Endodermal cell (in vitro differentiated cells): Measurements from ENCODE around the gene RAB11FIP5. TPM values are rescaled to one million over a fixed set of nuclear protein-coding genes. Genes with fewer than 3 reads are reported as not detected.

Experiments
- DNase-seq: peaks from one replicate; pipeline ENCODE4 v3.0.0-alpha.2; 2017
- H3K27ac ChIP-seq: 2 replicates; pipeline ENCODE4 v1.5.1; 2013; ENCODE audit warnings: mild to moderate bottlenecking, low read depth, low read length, moderate library complexity
- H3K27me3 ChIP-seq: 2 replicates; pipeline ENCODE4 v1.6.1; 2013; ENCODE audit warnings: mild to moderate bottlenecking, low read length, moderate library complexity; ENCODE audit not compliant: insufficient read depth, control insufficient read depth, poor library complexity, severe bottlenecking
- H3K36me3 ChIP-seq: 2 replicates; pipeline ENCODE4 v1.7.0; 2013; ENCODE audit warnings: mild to moderate bottlenecking, low read length, moderate library complexity; ENCODE audit not compliant: control insufficient read depth, insufficient read depth
- H3K4me1 ChIP-seq: one replicate; pipeline ENCODE4 v1.7.0; 2013; ENCODE audit warnings: low read length; ENCODE audit not compliant: control insufficient read depth, insufficient read depth
- H3K4me3 ChIP-seq: 2 replicates; pipeline ENCODE4 v1.5.1; 2013; ENCODE audit warnings: mild to moderate bottlenecking, low read length, moderate library complexity
- H3K9ac ChIP-seq: 2 replicates; pipeline ENCODE4 v1.6.1; 2013; ENCODE audit warnings: mild to moderate bottlenecking, low read length, moderate library complexity; ENCODE audit not compliant: poor library complexity, severe bottlenecking; ENCODE audit errors: extremely low read depth
- H3K9me3 ChIP-seq: 2 replicates; pipeline ENCODE4 v1.6.1; 2013; ENCODE audit warnings: mild to moderate bottlenecking, low read length, moderate library complexity; ENCODE audit not compliant: control insufficient read depth
- H3K27ac Mint-ChIP-seq: 2 replicates; pipeline ENCODE4 v1.8.0; 2020; ENCODE audit warnings: mixed read lengths
- H3K27me3 Mint-ChIP-seq: 2 replicates; pipeline ENCODE4 v1.8.0; 2021; ENCODE audit warnings: mild to moderate bottlenecking, mixed read lengths; ENCODE audit not compliant: insufficient read depth
- H3K36me3 Mint-ChIP-seq: 2 replicates; pipeline ENCODE4 v1.8.0; 2020; ENCODE audit warnings: low read depth, mixed read lengths
- H3K4me1 Mint-ChIP-seq: 2 replicates; pipeline ENCODE4 v1.8.0; 2020; ENCODE audit warnings: mixed read lengths
- H3K4me3 Mint-ChIP-seq: 2 replicates; pipeline ENCODE4 v1.8.0; 2020; ENCODE audit warnings: mild to moderate bottlenecking, moderate library complexity, mixed read lengths
- H3K9me3 Mint-ChIP-seq: 2 replicates; pipeline ENCODE4 v1.8.0; 2020; ENCODE audit warnings: mild to moderate bottlenecking, mixed read lengths
- WGBS, 2 experiments: methylation state at CpG; one replicate each; pipeline versions ENCODE4 v1.1.5 to v1.1.7; 2013; ENCODE audit warnings: missing lambda C conversion rate in 2 of 2, mixed read lengths in 1 of 2; ENCODE audit not compliant: insufficient coverage in 1 of 2, insufficient read length in 1 of 2; 5-methylcytosine and 5-hydroxymethylcytosine counted together
- total RNA-seq, 2 donors: library from RNA; stranded (reverse); fragmentation: NEBNext Ultra II Directional in 1 of 2; extraction: Animal tissue kit (Norgen Biotek cat#: 25700) in 1 of 2; gene quantifications; 2 replicates in 1 of 2; 3 replicates in 1 of 2; pipeline ENCODE4 v1.2.1, GENCODE V29; 2021
- TF ChIP-seq, protein P1 (sequence below): fragments of 200-600 bp; sonication (generic); conservative IDR thresholded peaks from 2 replicates; pipeline ENCODE4 v1.5.0; 2021; ENCODE audit warnings: antibody characterized with exemption, mild to moderate bottlenecking

RAB11FIP5 gene
- total RNA-seq, 2 donors from 2014 or later, result 12.1 to 17.3 TPM

GRCh38 chr2:73142937-73143336 lies 30.2 kb upstream of the RAB11FIP5 start:
- H3K27ac ChIP-seq, result no peak overlapping the region
- WGBS, 2 experiments, result 90 to 92% methylated on average over 2 of the region's 2 CpGs
- Mint-ChIP-seq H3K36me3 (no peaks in the 10 kb centered on the region), H3K4me1 (no peaks in the 10 kb centered on the region), H3K27ac (no peak overlapping the region), H3K9me3 (peaks cover 1% of the 10 kb centered on the region), H3K4me3 (no peak overlapping the region), H3K27me3 (peaks cover 16% of the 10 kb centered on the region)
- no peak overlapping the region for H3K4me3 ChIP-seq
- no peaks in the 10 kb centered on the region for H3K27me3 ChIP-seq
- no peaks in the 10 kb centered on the region for H3K4me1 ChIP-seq
- no peak for DNase-seq
- no peaks in the 10 kb centered on the region for H3K9me3 ChIP-seq
- TF ChIP-seq, protein P1, sequence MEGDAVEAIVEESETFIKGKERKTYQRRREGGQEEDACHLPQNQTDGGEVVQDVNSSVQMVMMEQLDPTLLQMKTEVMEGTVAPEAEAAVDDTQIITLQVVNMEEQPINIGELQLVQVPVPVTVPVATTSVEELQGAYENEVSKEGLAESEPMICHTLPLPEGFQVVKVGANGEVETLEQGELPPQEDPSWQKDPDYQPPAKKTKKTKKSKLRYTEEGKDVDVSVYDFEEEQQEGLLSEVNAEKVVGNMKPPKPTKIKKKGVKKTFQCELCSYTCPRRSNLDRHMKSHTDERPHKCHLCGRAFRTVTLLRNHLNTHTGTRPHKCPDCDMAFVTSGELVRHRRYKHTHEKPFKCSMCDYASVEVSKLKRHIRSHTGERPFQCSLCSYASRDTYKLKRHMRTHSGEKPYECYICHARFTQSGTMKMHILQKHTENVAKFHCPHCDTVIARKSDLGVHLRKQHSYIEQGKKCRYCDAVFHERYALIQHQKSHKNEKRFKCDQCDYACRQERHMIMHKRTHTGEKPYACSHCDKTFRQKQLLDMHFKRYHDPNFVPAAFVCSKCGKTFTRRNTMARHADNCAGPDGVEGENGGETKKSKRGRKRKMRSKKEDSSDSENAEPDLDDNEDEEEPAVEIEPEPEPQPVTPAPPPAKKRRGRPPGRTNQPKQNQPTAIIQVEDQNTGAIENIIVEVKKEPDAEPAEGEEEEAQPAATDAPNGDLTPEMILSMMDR, result no peak
- no peak overlapping the region for H3K9ac ChIP-seq
- H3K36me3 ChIP-seq, result no peaks in the 10 kb centered on the region

GRCh38 chr2:73141896-73142295 lies 29.1 kb upstream of the RAB11FIP5 start:
- Mint-ChIP-seq H3K4me3 (no peak overlapping the region), H3K27ac (no peak overlapping the region), H3K9me3 (peaks cover 1% of the 10 kb centered on the region), H3K4me1 (no peaks in the 10 kb centered on the region), H3K36me3 (no peaks in the 10 kb centered on the region), H3K27me3 (peaks cover 15% of the 10 kb centered on the region)
- 75 to 90% methylated on average over 1 to 2 of the region's 2 CpGs for WGBS, 2 experiments
- Histone ChIP-seq H3K36me3 (no peaks in the 10 kb centered on the region), H3K4me3 (no peak overlapping the region), H3K4me1 (no peaks in the 10 kb centered on the region), H3K27ac (no peak overlapping the region), H3K27me3 (no peaks in the 10 kb centered on the region), H3K9ac (no peak overlapping the region), H3K9me3 (no peaks in the 10 kb centered on the region)
- TF ChIP-seq, protein P1, result no peak
- DNase-seq, result no peak

DNA sequence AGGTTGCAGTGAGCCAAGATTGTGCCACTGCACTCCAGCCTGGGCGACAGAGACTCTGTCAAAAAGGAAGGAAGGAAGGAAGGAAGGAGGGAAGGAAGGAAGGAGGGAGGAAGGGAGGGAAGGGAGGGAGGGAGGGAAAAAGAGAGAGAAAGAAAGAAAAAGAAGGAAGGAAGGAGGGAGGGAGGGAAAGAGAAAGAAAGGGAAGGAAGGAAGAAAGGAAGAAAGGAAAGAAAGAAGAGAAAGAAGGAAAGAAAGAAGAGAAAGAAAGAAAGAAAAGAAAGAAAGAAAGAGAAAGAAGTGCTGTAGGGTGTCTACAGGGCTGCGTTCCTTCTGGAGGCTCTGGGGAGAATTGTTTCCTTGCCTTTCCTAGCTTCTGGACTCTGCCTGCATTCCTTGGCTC lies 22.5 kb upstream of the RAB11FIP5 start:
- no peak overlapping the region for H3K27ac Mint-ChIP-seq
- no peaks in the 10 kb centered on the region for H3K36me3 ChIP-seq
- no peak overlapping the region for H3K4me3 ChIP-seq
- peaks cover 1% of the 10 kb centered on the region for H3K9me3 Mint-ChIP-seq
- DNase-seq, result no peak
- WGBS, 2 experiments, result 76 to 90% methylated on average over 2 of the region's 2 CpGs
- H3K27me3 Mint-ChIP-seq, result peaks cover 4% of the 10 kb centered on the region
- no peak overlapping the region for H3K4me3 Mint-ChIP-seq
- H3K9me3 ChIP-seq, result no peaks in the 10 kb centered on the region
- no peaks in the 10 kb centered on the region for H3K27me3 ChIP-seq
- no peaks in the 10 kb centered on the region for H3K36me3 Mint-ChIP-seq
- H3K4me1 Mint-ChIP-seq, result no peaks in the 10 kb centered on the region
- H3K4me1 ChIP-seq, result no peaks in the 10 kb centered on the region
- no peak overlapping the region for H3K27ac ChIP-seq
- no peak overlapping the region for H3K9ac ChIP-seq
- TF ChIP-seq, protein P1, result no peak
